ENCODE data around the gene LPAR1. TPM values are rescaled to one million over a fixed set of nuclear protein-coding genes. Genes with fewer than 3 reads are reported as not detected.
"Not testable (repeated sequence)": the region's sequence is repeated elsewhere in the genome, so short reads cannot be mapped to it uniquely, and the experiment has no call there.

The LPAR1 gene
- total RNA-seq, 1 donor from 2014 or later: 13.8 TPM

GRCh38 chr9:110900456-110900855 lies 137.8 kb downstream of the LPAR1 start:
- ATAC-seq (no peak), DNase-seq (ENCODE audit: missing footprints) (no peak)
- intact Hi-C loops (cut with DNase I): no loop called here

GRCh38 chr9:110898866-110899265 lies 139.4 kb downstream of the LPAR1 start:
- DNase-seq (ENCODE audit: missing footprints) (no peak), ATAC-seq (no peak)
- intact Hi-C loops (cut with DNase I): no loop called here

GRCh38 chr9:110898358-110898757 lies 139.9 kb downstream of the LPAR1 start:
- no peak for ATAC-seq
- intact Hi-C loops (cut with DNase I): no loop called here
- DNase-seq (ENCODE audit: missing footprints): no peak

GRCh38 chr9:110897943-110898342 lies 140.3 kb downstream of the LPAR1 start:
- no peak for DNase-seq (ENCODE audit: missing footprints)
- ATAC-seq: no peak
- intact Hi-C loops (cut with DNase I): no loop called here

- DNase-seq (ENCODE audit: missing footprints): peak; percentile 83
- intact Hi-C loops (cut with DNase I): no loop called here
- ATAC-seq: peak; percentile 96
Measured at GRCh38 chr9:110895147-110895905, 142.9 kb downstream of the LPAR1 start.

GRCh38 chr9:110894731-110895130 lies 143.5 kb downstream of the LPAR1 start:
- DNase-seq (ENCODE audit: missing footprints): no peak
- no peak for ATAC-seq
- intact Hi-C loops (cut with DNase I): no loop called here

- DNase-seq (ENCODE audit: missing footprints) (no peak), ATAC-seq (no peak)
- intact Hi-C loops (cut with DNase I): no loop called here
Measured at GRCh38 chr9:110892689-110893088, 145.6 kb downstream of the LPAR1 start.

GRCh38 chr9:110891760-110892159 lies 146.5 kb downstream of the LPAR1 start:
- ATAC-seq (no peak), DNase-seq (ENCODE audit: missing footprints) (no peak)
- intact Hi-C loops (cut with DNase I): no loop called here

- intact Hi-C loops (cut with DNase I): no loop called here
- ATAC-seq (no peak), DNase-seq (ENCODE audit: missing footprints) (no peak)
Measured at GRCh38 chr9:110890416-110890815, 147.9 kb downstream of the LPAR1 start.

GRCh38 chr9:110887276-110887675 lies 151.0 kb downstream of the LPAR1 start:
- no peak for DNase-seq (ENCODE audit: missing footprints)
- no peak for ATAC-seq
- intact Hi-C loops (cut with DNase I): no loop called here

GRCh38 chr9:110886832-110887231 lies 151.4 kb downstream of the LPAR1 start:
- ATAC-seq: no peak
- intact Hi-C loops (cut with DNase I): no loop called here
- no peak for DNase-seq (ENCODE audit: missing footprints)

GRCh38 chr9:110880189-110880588 lies 158.1 kb downstream of the LPAR1 start:
- intact Hi-C loops (cut with DNase I): no loop called here
- ATAC-seq: peak; percentile 37

GRCh38 chr9:110877374-110877773 lies 160.9 kb downstream of the LPAR1 start:
- DNase-seq (ENCODE audit: missing footprints): no peak
- intact Hi-C loops (cut with DNase I): no loop called here
- no peak for ATAC-seq

More at GRCh38 chr9:110880189-110880588, 158.1 kb downstream of the LPAR1 start:
- no peak for DNase-seq (ENCODE audit: missing footprints)

GRCh38 chr9:110876929-110877328 lies 161.3 kb downstream of the LPAR1 start:
- no peak for ATAC-seq
- no peak for DNase-seq (ENCODE audit: missing footprints)
- intact Hi-C loops (cut with DNase I): no loop called here

GRCh38 chr9:110874963-110875674 lies 163.2 kb downstream of the LPAR1 start:
- DNase-seq (ENCODE audit: missing footprints): peak; percentile 64
- ATAC-seq: peak; percentile 72
- intact Hi-C loops (cut with DNase I): no loop called here

GRCh38 chr9:110872920-110873319 lies 165.3 kb downstream of the LPAR1 start:
- DNase-seq (ENCODE audit: missing footprints) (no peak), ATAC-seq (no peak)
- intact Hi-C loops (cut with DNase I): no loop called here

- intact Hi-C loops (cut with DNase I): no loop called here
- DNase-seq (ENCODE audit: missing footprints): no peak
- ATAC-seq: no peak
Measured at GRCh38 chr9:110871736-110872135, 166.5 kb downstream of the LPAR1 start.

- ATAC-seq (no peak), DNase-seq (ENCODE audit: missing footprints) (no peak)
- intact Hi-C loops (cut with DNase I): no loop called here
Measured at GRCh38 chr9:110869931-110870330, 168.3 kb downstream of the LPAR1 start.

- intact Hi-C loops (cut with DNase I): no loop called here
- DNase-seq (ENCODE audit: missing footprints): no peak
- ATAC-seq: no peak
Measured at GRCh38 chr9:110864011-110864410, 174.3 kb downstream of the LPAR1 start.

- DNase-seq (ENCODE audit: missing footprints); intact Hi-C loops (cut with DNase I); ATAC-seq: not testable (repeated sequence)
Measured at GRCh38 chr9:110861370-110862110, 176.7 kb downstream of the LPAR1 start.
